ENCODE results near the gene CHRNA4.

CHRNA4 gene

GRCh38 chr20:63387917-63388316 is 26.8 kb upstream of the CHRNA4 start:
- no peak overlapping the region for H3K9ac ChIP-seq (ENCODE audit: low read depth, low read length)
- H3K4me1 ChIP-seq (ENCODE audit: insufficient read depth, low read length) = no peaks in the 10 kb centered on the region
- H3K4me2 ChIP-seq (ENCODE audit: insufficient read depth, low read length) = no peak overlapping the region
- no peak overlapping the region for H3K27ac ChIP-seq (ENCODE audit: low read length)
- H4K20me1 ChIP-seq (ENCODE audit: insufficient read depth, low read length) = no peaks in the 10 kb centered on the region
- ATAC-seq (ENCODE audit: insufficient read depth, low read depth) (no peak), DNase-seq (no peak)
- H2AFZ ChIP-seq (ENCODE audit: low read depth, low read length) = no peak overlapping the region
- no peaks in the 10 kb centered on the region for H3K36me3 ChIP-seq (ENCODE audit: insufficient read depth, low read length)
- no peak overlapping the region for H3K4me3 ChIP-seq (ENCODE audit: low read depth in 1 of 2, low read length in 2 of 2)
- no peaks in the 10 kb centered on the region for H3K79me2 ChIP-seq (ENCODE audit: insufficient read depth, low read length)
- no peaks in the 10 kb centered on the region for H3K27me3 ChIP-seq (ENCODE audit: insufficient read depth, low read length, poor library complexity)
- peaks cover 23% of the 10 kb centered on the region for H3K9me3 ChIP-seq (ENCODE audit: insufficient read depth, low read length, severe bottlenecking)
- TF ChIP-seq EZH2 (IDR thresholded peaks at IDR 0.05; ENCODE audit: borderline replicate concordance, low read depth, low read length, severe bottlenecking) = no peak
- TF ChIP-seq CTCF (IDR thresholded peaks at IDR 0.05; ENCODE audit: borderline replicate concordance, extremely low read depth, low read length, poor library complexity, severe bottlenecking) = no peak

GRCh38 chr20:63387393-63387792 is 26.2 kb upstream of the CHRNA4 start:
- Histone ChIP-seq H3K4me2 (ENCODE audit: insufficient read depth, low read length) (no peak overlapping the region), H3K9ac (ENCODE audit: low read depth, low read length) (no peak overlapping the region), H3K27me3 (ENCODE audit: insufficient read depth, low read length, poor library complexity) (no peaks in the 10 kb centered on the region), H3K4me3 (ENCODE audit: low read depth in 1 of 2, low read length in 2 of 2) (no peak overlapping the region), H3K4me1 (ENCODE audit: insufficient read depth, low read length) (no peaks in the 10 kb centered on the region), H3K36me3 (ENCODE audit: insufficient read depth, low read length) (no peaks in the 10 kb centered on the region), H4K20me1 (ENCODE audit: insufficient read depth, low read length) (no peaks in the 10 kb centered on the region), H2AFZ (ENCODE audit: low read depth, low read length) (no peak overlapping the region), H3K79me2 (ENCODE audit: insufficient read depth, low read length) (no peaks in the 10 kb centered on the region), H3K9me3 (ENCODE audit: insufficient read depth, low read length, severe bottlenecking) (peaks cover 23% of the 10 kb centered on the region), H3K27ac (ENCODE audit: low read length) (no peak overlapping the region)
- ATAC-seq (ENCODE audit: insufficient read depth, low read depth) (no peak), DNase-seq (no peak)
- TF ChIP-seq EZH2 (IDR thresholded peaks at IDR 0.05; ENCODE audit: borderline replicate concordance, low read depth, low read length, severe bottlenecking) (no peak), CTCF (IDR thresholded peaks at IDR 0.05; ENCODE audit: borderline replicate concordance, extremely low read depth, low read length, poor library complexity, severe bottlenecking) (no peak)

GRCh38 chr20:63386491-63386890 is 25.3 kb upstream of the CHRNA4 start:
- no peaks in the 10 kb centered on the region for H3K4me1 ChIP-seq (ENCODE audit: insufficient read depth, low read length)
- H3K36me3 ChIP-seq (ENCODE audit: insufficient read depth, low read length) = no peaks in the 10 kb centered on the region
- H3K27ac ChIP-seq (ENCODE audit: low read length) = no peak overlapping the region
- H3K4me2 ChIP-seq (ENCODE audit: insufficient read depth, low read length) = no peak overlapping the region
- H3K4me3 ChIP-seq (ENCODE audit: low read depth in 1 of 2, low read length in 2 of 2) = no peak overlapping the region
- no peaks in the 10 kb centered on the region for H3K27me3 ChIP-seq (ENCODE audit: insufficient read depth, low read length, poor library complexity)
- H3K79me2 ChIP-seq (ENCODE audit: insufficient read depth, low read length) = no peaks in the 10 kb centered on the region
- DNase-seq (no peak), ATAC-seq (ENCODE audit: insufficient read depth, low read depth) (no peak)
- TF ChIP-seq CTCF (IDR thresholded peaks at IDR 0.05; ENCODE audit: borderline replicate concordance, extremely low read depth, low read length, poor library complexity, severe bottlenecking) (no peak), EZH2 (IDR thresholded peaks at IDR 0.05; ENCODE audit: borderline replicate concordance, low read depth, low read length, severe bottlenecking) (no peak)
- no peak overlapping the region for H2AFZ ChIP-seq (ENCODE audit: low read depth, low read length)
- no peaks in the 10 kb centered on the region; the same call in 1 of the 2 replicates for H4K20me1 ChIP-seq (ENCODE audit: insufficient read depth, low read length)
- H3K9me3 ChIP-seq (ENCODE audit: insufficient read depth, low read length, severe bottlenecking) = peaks cover 23% of the 10 kb centered on the region
- H3K9ac ChIP-seq (ENCODE audit: low read depth, low read length) = no peak overlapping the region

GRCh38 chr20:63385819-63386218 is 24.7 kb upstream of the CHRNA4 start:
- Histone ChIP-seq H3K27ac (ENCODE audit: low read length) (no peak overlapping the region), H3K79me2 (ENCODE audit: insufficient read depth, low read length) (no peaks in the 10 kb centered on the region), H4K20me1 (ENCODE audit: insufficient read depth, low read length) (no peaks in the 10 kb centered on the region; the same call in 1 of the 2 replicates), H3K4me1 (ENCODE audit: insufficient read depth, low read length) (no peaks in the 10 kb centered on the region), H3K9me3 (ENCODE audit: insufficient read depth, low read length, severe bottlenecking) (peaks cover 23% of the 10 kb centered on the region), H3K36me3 (ENCODE audit: insufficient read depth, low read length) (no peaks in the 10 kb centered on the region), H3K4me3 (ENCODE audit: low read depth in 1 of 2, low read length in 2 of 2) (no peak overlapping the region), H2AFZ (ENCODE audit: low read depth, low read length) (no peak overlapping the region), H3K9ac (ENCODE audit: low read depth, low read length) (no peak overlapping the region), H3K27me3 (ENCODE audit: insufficient read depth, low read length, poor library complexity) (no peaks in the 10 kb centered on the region), H3K4me2 (ENCODE audit: insufficient read depth, low read length) (no peak overlapping the region)
- no peak for TF ChIP-seq EZH2 (IDR thresholded peaks at IDR 0.05; ENCODE audit: borderline replicate concordance, low read depth, low read length, severe bottlenecking)
- no peak for TF ChIP-seq CTCF (IDR thresholded peaks at IDR 0.05; ENCODE audit: borderline replicate concordance, extremely low read depth, low read length, poor library complexity, severe bottlenecking)
- no peak for ATAC-seq (ENCODE audit: insufficient read depth, low read depth)
- no peak for DNase-seq
